ENCODE results near the gene CNTNAP2. TPM values are rescaled to one million over a fixed set of nuclear protein-coding genes. Genes with fewer than 3 reads are reported as not detected.

CNTNAP2 gene
- total and polyA plus RNA-seq, 9 donors = 0.24 to 7.0 (median 1.5) TPM

GRCh38 chr7:148121401-148121800 is 2004.8 kb downstream of the CNTNAP2 start:
- no peak for TF ChIP-seq POLR2A (IDR thresholded peaks at IDR 0.05)
- no peak for TF ChIP-seq CTCF (IDR thresholded peaks at IDR 0.05)
- TF ChIP-seq EP300 (IDR thresholded peaks at IDR 0.05) = no peak
- no peak for DNase-seq
- intact Hi-C loops (cut with DNase I) = no loop called here

GRCh38 chr7:148121847-148122246 is 2005.2 kb downstream of the CNTNAP2 start:
- intact Hi-C loops (cut with DNase I) = no loop called here
- TF ChIP-seq CTCF (IDR thresholded peaks at IDR 0.05) (no peak), POLR2A (IDR thresholded peaks at IDR 0.05) (no peak), EP300 (IDR thresholded peaks at IDR 0.05) (no peak)
- no peak for DNase-seq
- H3K4me1 ChIP-seq (ENCODE audit: insufficient read depth) = no peaks in the 10 kb centered on the region
- no peaks in the 10 kb centered on the region for H3K9me3 ChIP-seq
- no peak overlapping the region for H3K27ac ChIP-seq
- no peaks in the 10 kb centered on the region for H3K36me3 ChIP-seq
- no peaks in the 10 kb centered on the region for H3K27me3 ChIP-seq
- no peak overlapping the region for H3K4me3 ChIP-seq
- 49 to 69% (median 56%) methylated on average over 4 of the region's 4 CpGs for WGBS, 3 donors

More at GRCh38 chr7:148121401-148121800, 2004.8 kb downstream of the CNTNAP2 start:
- no peaks in the 10 kb centered on the region for H3K4me1 ChIP-seq (ENCODE audit: insufficient read depth)
- no peak overlapping the region for H3K27ac ChIP-seq
- WGBS, 3 donors = 63 to 69% (median 67%) methylated on average over 4 of the region's 4 CpGs
- H3K9me3 ChIP-seq = no peaks in the 10 kb centered on the region
- H3K36me3 ChIP-seq = no peaks in the 10 kb centered on the region
- H3K27me3 ChIP-seq = no peaks in the 10 kb centered on the region
- H3K4me3 ChIP-seq = no peak overlapping the region

- no peak overlapping the region for H3K27ac ChIP-seq
- H3K4me3 ChIP-seq = no peak overlapping the region
- no peaks in the 10 kb centered on the region for H3K36me3 ChIP-seq
- no peak for DNase-seq
- no peaks in the 10 kb centered on the region for H3K4me1 ChIP-seq (ENCODE audit: insufficient read depth)
- no peaks in the 10 kb centered on the region for H3K27me3 ChIP-seq
- 78 to 84% (median 83%) methylated on average over 5 of the region's 5 CpGs for WGBS, 3 donors
- H3K9me3 ChIP-seq = no peaks in the 10 kb centered on the region
- TF ChIP-seq EP300 (IDR thresholded peaks at IDR 0.05) (no peak), CTCF (IDR thresholded peaks at IDR 0.05) (no peak), POLR2A (IDR thresholded peaks at IDR 0.05) (no peak)
- intact Hi-C loops (cut with DNase I) = no loop called here
Observed at GRCh38 chr7:148124477-148124876, 2007.9 kb downstream of the CNTNAP2 start.

- no peak for TF ChIP-seq CTCF (IDR thresholded peaks at IDR 0.05)
- no peak for TF ChIP-seq POLR2A (IDR thresholded peaks at IDR 0.05)
- no peak for TF ChIP-seq EP300 (IDR thresholded peaks at IDR 0.05)
- H3K27me3 ChIP-seq = no peaks in the 10 kb centered on the region
Observed at GRCh38 chr7:148127374-148127773, 2010.8 kb downstream of the CNTNAP2 start.

More at GRCh38 chr7:148127374-148127773, 2010.8 kb downstream of the CNTNAP2 start:
- no peak for DNase-seq
- intact Hi-C loops (cut with DNase I) = no loop called here
- Histone ChIP-seq H3K36me3 (no peaks in the 10 kb centered on the region), H3K9me3 (no peaks in the 10 kb centered on the region), H3K27ac (no peak overlapping the region), H3K4me1 (ENCODE audit: insufficient read depth) (no peaks in the 10 kb centered on the region), H3K4me3 (no peak overlapping the region)
- 71 to 94% (median 90%) methylated on average over 1 of the region's 1 CpG for WGBS, 3 donors
